ENCODE measurements around the gene IRF7. TPM values are rescaled to one million over a fixed set of nuclear protein-coding genes. Genes with fewer than 3 reads are reported as not detected.

IRF7 gene
- total and polyA plus RNA-seq, 4 donors = 15.7 to 62.4 (median 37.0) TPM

DNA sequence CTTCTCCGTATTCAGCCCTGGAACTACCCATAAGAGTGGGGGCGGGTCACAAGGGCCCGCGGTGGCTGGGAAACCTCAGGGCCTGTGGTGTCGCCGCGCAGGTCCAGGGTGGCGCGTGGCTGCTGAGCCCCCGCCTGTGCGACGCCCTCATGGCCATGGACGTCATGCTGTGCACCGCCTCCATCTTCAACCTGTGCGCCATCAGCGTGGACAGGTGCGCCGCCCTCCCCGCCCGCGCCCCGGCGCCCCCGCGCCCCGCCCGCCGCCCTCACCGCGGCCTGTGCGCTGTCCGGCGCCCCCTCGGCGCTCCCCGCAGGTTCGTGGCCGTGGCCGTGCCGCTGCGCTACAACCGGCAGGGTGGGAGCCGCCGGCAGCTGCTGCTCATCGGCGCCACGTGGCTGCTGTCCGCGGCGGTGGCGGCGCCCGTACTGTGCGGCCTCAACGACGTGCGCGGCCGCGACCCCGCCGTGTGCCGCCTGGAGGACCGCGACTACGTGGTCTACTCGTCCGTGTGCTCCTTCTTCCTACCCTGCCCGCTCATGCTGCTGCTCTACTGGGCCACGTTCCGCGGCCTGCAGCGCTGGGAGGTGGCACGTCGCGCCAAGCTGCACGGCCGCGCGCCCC, 23.7 kb upstream of the IRF7 start:
- Histone ChIP-seq H3K4me1 (ENCODE audit: control insufficient read depth in 4 of 4, insufficient read depth in 4 of 4, low read length in 3 of 4) (peaks cover 3 to 20% (median 7%) of the 10 kb centered on the region in 4 donors), H3K4me3 (ENCODE audit: low read depth in 1 of 3, low read length in 3 of 3) (no peak overlapping the region), H3K36me3 (ENCODE audit: control insufficient read depth in 4 of 4, insufficient read depth in 3 of 4, low read depth in 1 of 4, low read length in 3 of 4) (peaks cover 0 to 7% (median 2%) of the 10 kb centered on the region in 4 donors), H3K9me3 (ENCODE audit: control insufficient read depth in 4 of 4, low read length in 3 of 4) (no peaks in the 10 kb centered on the region), H3K27ac (ENCODE audit: low read depth in 1 of 2, low read length in 2 of 2) (no peak overlapping the region), H3K27me3 (ENCODE audit: control insufficient read depth in 4 of 4, insufficient read depth in 4 of 4, low read length in 3 of 4) (no peaks in the 10 kb centered on the region), H3K9ac (ENCODE audit: low read depth in 1 of 2, low read length in 2 of 2) (no peak overlapping the region)
- 49% methylated on average over 80 of the region's 80 CpGs for WGBS
- DNase-seq (ENCODE audit: low spot score) = no peak
- no peak for TF ChIP-seq GABPA (IDR thresholded peaks at IDR 0.05 in 1 of 2, conservative IDR thresholded peaks at IDR 0.05 in 1 of 2)
- no peak for TF ChIP-seq NR2F2 (IDR thresholded peaks at IDR 0.05)
- no peak for TF ChIP-seq RXRA (IDR thresholded peaks at IDR 0.05)
- no peak for TF ChIP-seq FOXA1 (IDR thresholded peaks at IDR 0.05)
- no peak for TF ChIP-seq FOXA2 (IDR thresholded peaks at IDR 0.05)
- TF ChIP-seq ZBTB33 (IDR thresholded peaks at IDR 0.05) = no peak
- TF ChIP-seq, protein P1, sequence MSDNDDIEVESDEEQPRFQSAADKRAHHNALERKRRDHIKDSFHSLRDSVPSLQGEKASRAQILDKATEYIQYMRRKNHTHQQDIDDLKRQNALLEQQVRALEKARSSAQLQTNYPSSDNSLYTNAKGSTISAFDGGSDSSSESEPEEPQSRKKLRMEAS (IDR thresholded peaks at IDR 0.05) = no peak
- TF ChIP-seq TAF1 (conservative IDR thresholded peaks at IDR 0.05) = no peak
- TF ChIP-seq HNF4A (conservative IDR thresholded peaks at IDR 0.05) = no peak
- TF ChIP-seq, protein P2, sequence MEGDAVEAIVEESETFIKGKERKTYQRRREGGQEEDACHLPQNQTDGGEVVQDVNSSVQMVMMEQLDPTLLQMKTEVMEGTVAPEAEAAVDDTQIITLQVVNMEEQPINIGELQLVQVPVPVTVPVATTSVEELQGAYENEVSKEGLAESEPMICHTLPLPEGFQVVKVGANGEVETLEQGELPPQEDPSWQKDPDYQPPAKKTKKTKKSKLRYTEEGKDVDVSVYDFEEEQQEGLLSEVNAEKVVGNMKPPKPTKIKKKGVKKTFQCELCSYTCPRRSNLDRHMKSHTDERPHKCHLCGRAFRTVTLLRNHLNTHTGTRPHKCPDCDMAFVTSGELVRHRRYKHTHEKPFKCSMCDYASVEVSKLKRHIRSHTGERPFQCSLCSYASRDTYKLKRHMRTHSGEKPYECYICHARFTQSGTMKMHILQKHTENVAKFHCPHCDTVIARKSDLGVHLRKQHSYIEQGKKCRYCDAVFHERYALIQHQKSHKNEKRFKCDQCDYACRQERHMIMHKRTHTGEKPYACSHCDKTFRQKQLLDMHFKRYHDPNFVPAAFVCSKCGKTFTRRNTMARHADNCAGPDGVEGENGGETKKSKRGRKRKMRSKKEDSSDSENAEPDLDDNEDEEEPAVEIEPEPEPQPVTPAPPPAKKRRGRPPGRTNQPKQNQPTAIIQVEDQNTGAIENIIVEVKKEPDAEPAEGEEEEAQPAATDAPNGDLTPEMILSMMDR (IDR thresholded peaks at IDR 0.05; ENCODE audit: low read depth, low read length, missing input control) = no peak
- no peak for TF ChIP-seq EGR1 (IDR thresholded peaks at IDR 0.05; ENCODE audit: low read depth in 2 of 2)
- no peak for TF ChIP-seq SP1 (IDR thresholded peaks at IDR 0.05)
- TF ChIP-seq, protein P3, sequence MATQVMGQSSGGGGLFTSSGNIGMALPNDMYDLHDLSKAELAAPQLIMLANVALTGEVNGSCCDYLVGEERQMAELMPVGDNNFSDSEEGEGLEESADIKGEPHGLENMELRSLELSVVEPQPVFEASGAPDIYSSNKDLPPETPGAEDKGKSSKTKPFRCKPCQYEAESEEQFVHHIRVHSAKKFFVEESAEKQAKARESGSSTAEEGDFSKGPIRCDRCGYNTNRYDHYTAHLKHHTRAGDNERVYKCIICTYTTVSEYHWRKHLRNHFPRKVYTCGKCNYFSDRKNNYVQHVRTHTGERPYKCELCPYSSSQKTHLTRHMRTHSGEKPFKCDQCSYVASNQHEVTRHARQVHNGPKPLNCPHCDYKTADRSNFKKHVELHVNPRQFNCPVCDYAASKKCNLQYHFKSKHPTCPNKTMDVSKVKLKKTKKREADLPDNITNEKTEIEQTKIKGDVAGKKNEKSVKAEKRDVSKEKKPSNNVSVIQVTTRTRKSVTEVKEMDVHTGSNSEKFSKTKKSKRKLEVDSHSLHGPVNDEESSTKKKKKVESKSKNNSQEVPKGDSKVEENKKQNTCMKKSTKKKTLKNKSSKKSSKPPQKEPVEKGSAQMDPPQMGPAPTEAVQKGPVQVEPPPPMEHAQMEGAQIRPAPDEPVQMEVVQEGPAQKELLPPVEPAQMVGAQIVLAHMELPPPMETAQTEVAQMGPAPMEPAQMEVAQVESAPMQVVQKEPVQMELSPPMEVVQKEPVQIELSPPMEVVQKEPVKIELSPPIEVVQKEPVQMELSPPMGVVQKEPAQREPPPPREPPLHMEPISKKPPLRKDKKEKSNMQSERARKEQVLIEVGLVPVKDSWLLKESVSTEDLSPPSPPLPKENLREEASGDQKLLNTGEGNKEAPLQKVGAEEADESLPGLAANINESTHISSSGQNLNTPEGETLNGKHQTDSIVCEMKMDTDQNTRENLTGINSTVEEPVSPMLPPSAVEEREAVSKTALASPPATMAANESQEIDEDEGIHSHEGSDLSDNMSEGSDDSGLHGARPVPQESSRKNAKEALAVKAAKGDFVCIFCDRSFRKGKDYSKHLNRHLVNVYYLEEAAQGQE (IDR thresholded peaks at IDR 0.05) = no peak
- TF ChIP-seq, protein P4, sequence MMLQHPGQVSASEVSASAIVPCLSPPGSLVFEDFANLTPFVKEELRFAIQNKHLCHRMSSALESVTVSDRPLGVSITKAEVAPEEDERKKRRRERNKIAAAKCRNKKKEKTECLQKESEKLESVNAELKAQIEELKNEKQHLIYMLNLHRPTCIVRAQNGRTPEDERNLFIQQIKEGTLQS (IDR thresholded peaks at IDR 0.05) = no peak

Measured in liver (tissue), 9 donors.